Measurements from ENCODE around the gene SNCB.

The SNCB gene

DNA sequence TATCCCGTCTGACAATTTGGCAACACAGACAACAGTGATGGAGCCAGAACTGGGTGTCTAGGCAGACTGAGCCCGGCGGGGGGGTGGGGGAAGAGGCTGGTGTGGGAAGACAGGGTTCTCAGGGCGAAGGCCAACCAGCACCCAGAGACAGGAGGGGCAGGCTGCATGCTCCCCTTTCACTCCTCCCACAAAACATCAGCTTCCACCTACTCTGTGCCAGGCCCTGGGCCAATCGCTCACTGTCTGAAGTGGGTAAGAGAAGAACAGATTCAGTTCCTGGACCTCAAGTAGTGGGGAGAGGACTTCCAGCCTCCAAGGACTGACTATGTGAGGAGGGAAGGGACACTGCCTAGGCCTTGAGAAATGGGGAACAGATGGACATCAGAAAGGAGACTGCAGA is 2.8 kb downstream of the SNCB start:
- Histone ChIP-seq H3K27ac (ENCODE audit: low read length) (no peak overlapping the region), H3K4me1 (ENCODE audit: control insufficient read depth, low read depth, low read length) (peaks cover 4% of the 10 kb centered on the region)

DNA sequence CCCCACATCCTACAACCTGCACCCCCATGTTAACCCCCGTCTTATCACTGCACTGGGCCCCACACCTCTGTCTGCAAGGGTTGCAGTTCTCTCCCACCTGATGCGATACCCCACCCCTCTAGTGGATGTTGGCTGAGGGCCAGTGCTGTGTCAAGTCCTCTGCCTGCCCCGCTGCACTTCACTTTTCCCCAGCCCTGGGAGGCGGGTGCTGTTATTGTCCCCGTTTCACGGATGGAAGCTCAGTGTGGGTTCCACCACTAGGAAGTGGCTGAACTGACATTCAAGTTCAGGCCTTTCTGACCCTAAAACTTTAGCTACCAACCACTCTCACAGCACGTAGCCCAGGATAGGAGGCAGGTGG is 3.5 kb downstream of the SNCB start:
- no peaks in the 10 kb centered on the region for H3K36me3 ChIP-seq (ENCODE audit: control insufficient read depth, low read depth, low read length)
- peaks cover 4% of the 10 kb centered on the region for H3K4me1 ChIP-seq (ENCODE audit: control insufficient read depth, low read depth, low read length)
- no peak overlapping the region for H3K27ac ChIP-seq (ENCODE audit: low read length)
- peaks cover 48% of the 10 kb centered on the region for H3K27me3 ChIP-seq (ENCODE audit: control insufficient read depth, insufficient read depth, low read length)
- no peak overlapping the region for H3K4me3 ChIP-seq (ENCODE audit: low read length)
- no peaks in the 10 kb centered on the region for H3K9me3 ChIP-seq (ENCODE audit: control insufficient read depth, low read depth, low read length)
- H3K9ac ChIP-seq (ENCODE audit: low read length): no peak overlapping the region

More for the DNA sequence above, 2.8 kb downstream of the SNCB start:
- H3K27me3 ChIP-seq (ENCODE audit: control insufficient read depth, insufficient read depth, low read length): peaks cover 49% of the 10 kb centered on the region
- H3K36me3 ChIP-seq (ENCODE audit: control insufficient read depth, low read depth, low read length): no peaks in the 10 kb centered on the region
- H3K4me3 ChIP-seq (ENCODE audit: low read length): no peak overlapping the region
- H3K9ac ChIP-seq (ENCODE audit: low read length): no peak overlapping the region
- no peaks in the 10 kb centered on the region for H3K9me3 ChIP-seq (ENCODE audit: control insufficient read depth, low read depth, low read length)

- H3K27me3 ChIP-seq (ENCODE audit: control insufficient read depth, insufficient read depth, low read length): peaks cover 45% of the 10 kb centered on the region
- H3K4me1 ChIP-seq (ENCODE audit: control insufficient read depth, low read depth, low read length): peaks cover 4% of the 10 kb centered on the region
- H3K36me3 ChIP-seq (ENCODE audit: control insufficient read depth, low read depth, low read length): no peaks in the 10 kb centered on the region
- H3K27ac ChIP-seq (ENCODE audit: low read length): no peak overlapping the region
- H3K9me3 ChIP-seq (ENCODE audit: control insufficient read depth, low read depth, low read length): no peaks in the 10 kb centered on the region
- no peak overlapping the region for H3K4me3 ChIP-seq (ENCODE audit: low read length)
- H3K9ac ChIP-seq (ENCODE audit: low read length): no peak overlapping the region
Measured at GRCh38 chr5:176625966-176626875, 4.1 kb downstream of the SNCB start.

GRCh38 chr5:176625512-176625911 is 4.8 kb downstream of the SNCB start:
- no peaks in the 10 kb centered on the region for H3K9me3 ChIP-seq (ENCODE audit: control insufficient read depth, low read depth, low read length)
- no peak overlapping the region for H3K9ac ChIP-seq (ENCODE audit: low read length)
- peaks cover 4% of the 10 kb centered on the region for H3K4me1 ChIP-seq (ENCODE audit: control insufficient read depth, low read depth, low read length)
- no peak overlapping the region for H3K4me3 ChIP-seq (ENCODE audit: low read length)
- peaks cover 45% of the 10 kb centered on the region for H3K27me3 ChIP-seq (ENCODE audit: control insufficient read depth, insufficient read depth, low read length)
- no peak overlapping the region for H3K27ac ChIP-seq (ENCODE audit: low read length)
- no peaks in the 10 kb centered on the region for H3K36me3 ChIP-seq (ENCODE audit: control insufficient read depth, low read depth, low read length)

DNA sequence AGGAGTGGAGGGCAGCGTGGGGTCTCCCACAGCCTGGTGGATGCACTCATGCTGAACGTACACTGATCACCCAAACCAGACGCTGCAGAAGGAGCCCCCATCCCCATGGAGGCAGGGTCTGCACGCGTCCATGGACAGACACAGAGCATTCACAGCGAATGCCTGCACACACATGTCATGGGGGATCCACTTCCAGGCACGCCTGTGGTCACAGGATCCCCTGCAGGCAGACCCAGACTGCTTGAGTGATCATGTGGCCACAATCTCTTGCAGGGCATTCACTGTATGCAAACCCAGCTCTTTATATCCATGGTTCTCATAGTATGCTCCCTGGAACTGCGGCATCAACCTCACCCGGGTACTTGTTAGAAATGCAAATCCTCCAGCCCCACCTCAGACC is 5.4 kb downstream of the SNCB start:
- no peak overlapping the region for H3K9ac ChIP-seq (ENCODE audit: low read length)
- no peak overlapping the region for H3K4me3 ChIP-seq (ENCODE audit: low read length)
- no peaks in the 10 kb centered on the region for H3K9me3 ChIP-seq (ENCODE audit: control insufficient read depth, low read depth, low read length)
- peaks cover 4% of the 10 kb centered on the region for H3K4me1 ChIP-seq (ENCODE audit: control insufficient read depth, low read depth, low read length)
- no peak overlapping the region for H3K27ac ChIP-seq (ENCODE audit: low read length)
- H3K27me3 ChIP-seq (ENCODE audit: control insufficient read depth, insufficient read depth, low read length): peaks cover 46% of the 10 kb centered on the region
- H3K36me3 ChIP-seq (ENCODE audit: control insufficient read depth, low read depth, low read length): no peaks in the 10 kb centered on the region

GRCh38 chr5:176624142-176624541 is 6.2 kb downstream of the SNCB start:
- Histone ChIP-seq H3K36me3 (ENCODE audit: control insufficient read depth, low read depth, low read length) (no peaks in the 10 kb centered on the region), H3K9me3 (ENCODE audit: control insufficient read depth, low read depth, low read length) (no peaks in the 10 kb centered on the region), H3K27me3 (ENCODE audit: control insufficient read depth, insufficient read depth, low read length) (peaks cover 45% of the 10 kb centered on the region), H3K4me1 (ENCODE audit: control insufficient read depth, low read depth, low read length) (peaks cover 4% of the 10 kb centered on the region), H3K9ac (ENCODE audit: low read length) (no peak overlapping the region), H3K4me3 (ENCODE audit: low read length) (no peak overlapping the region), H3K27ac (ENCODE audit: low read length) (no peak overlapping the region)

- Histone ChIP-seq H3K4me1 (ENCODE audit: control insufficient read depth, low read depth, low read length) (peaks cover 4% of the 10 kb centered on the region), H3K9me3 (ENCODE audit: control insufficient read depth, low read depth, low read length) (no peaks in the 10 kb centered on the region), H3K27ac (ENCODE audit: low read length) (no peak overlapping the region), H3K4me3 (ENCODE audit: low read length) (no peak overlapping the region), H3K36me3 (ENCODE audit: control insufficient read depth, low read depth, low read length) (no peaks in the 10 kb centered on the region), H3K27me3 (ENCODE audit: control insufficient read depth, insufficient read depth, low read length) (peaks cover 41% of the 10 kb centered on the region), H3K9ac (ENCODE audit: low read length) (no peak overlapping the region)
Measured at GRCh38 chr5:176621661-176622079, 8.7 kb downstream of the SNCB start.

DNA sequence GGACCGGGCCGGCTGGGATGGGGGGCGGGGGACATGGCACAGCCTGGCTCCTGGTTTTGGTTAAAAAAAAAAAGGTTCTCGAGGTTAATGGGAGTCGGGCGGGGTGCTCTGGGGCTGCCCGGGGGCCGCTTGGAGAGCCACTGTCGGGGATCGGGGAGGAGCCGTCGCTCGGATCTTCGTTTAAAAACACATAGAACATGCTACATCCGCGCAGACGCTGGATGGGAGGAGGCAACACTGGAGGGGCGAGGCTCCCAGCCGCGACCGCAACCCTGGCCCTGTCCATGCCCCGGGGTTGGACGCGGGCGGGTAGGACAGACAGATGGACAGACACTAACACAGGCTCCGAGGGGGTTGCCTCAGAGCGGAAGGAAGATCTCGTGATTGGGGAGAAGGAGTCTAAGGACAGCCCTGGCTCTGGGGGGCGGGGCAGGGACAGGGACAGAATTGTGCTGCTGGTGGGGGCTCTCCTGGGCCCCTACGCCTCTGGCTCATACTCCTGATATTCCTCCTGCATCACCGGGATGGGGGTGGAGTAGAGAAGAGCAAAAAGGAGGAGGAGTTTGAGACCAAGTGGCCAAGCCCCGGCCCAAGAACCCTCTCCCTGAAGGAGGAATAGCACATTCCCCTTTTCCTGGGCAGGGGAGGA is 9.9 kb downstream of the SNCB start:
- H3K4me1 ChIP-seq (ENCODE audit: control insufficient read depth, low read depth, low read length): no peaks in the 10 kb centered on the region
- H3K9ac ChIP-seq (ENCODE audit: low read length): no peak overlapping the region
- peak overlapping the region; percentile 26 for H3K4me3 ChIP-seq (ENCODE audit: low read length)
- H3K27me3 ChIP-seq (ENCODE audit: control insufficient read depth, insufficient read depth, low read length): peaks cover 43% of the 10 kb centered on the region
- H3K27ac ChIP-seq (ENCODE audit: low read length): no peak overlapping the region
- H3K36me3 ChIP-seq (ENCODE audit: control insufficient read depth, low read depth, low read length): no peaks in the 10 kb centered on the region
- H3K9me3 ChIP-seq (ENCODE audit: control insufficient read depth, low read depth, low read length): no peaks in the 10 kb centered on the region

GRCh38 chr5:176619569-176620332 is 10.6 kb downstream of the SNCB start:
- Histone ChIP-seq H3K27ac (ENCODE audit: low read length) (no peak overlapping the region), H3K4me1 (ENCODE audit: control insufficient read depth, low read depth, low read length) (no peaks in the 10 kb centered on the region), H3K9ac (ENCODE audit: low read length) (no peak overlapping the region), H3K27me3 (ENCODE audit: control insufficient read depth, insufficient read depth, low read length) (peaks cover 43% of the 10 kb centered on the region), H3K36me3 (ENCODE audit: control insufficient read depth, low read depth, low read length) (no peaks in the 10 kb centered on the region), H3K4me3 (ENCODE audit: low read length) (peak overlapping the region; percentile 28), H3K9me3 (ENCODE audit: control insufficient read depth, low read depth, low read length) (no peaks in the 10 kb centered on the region)

DNA sequence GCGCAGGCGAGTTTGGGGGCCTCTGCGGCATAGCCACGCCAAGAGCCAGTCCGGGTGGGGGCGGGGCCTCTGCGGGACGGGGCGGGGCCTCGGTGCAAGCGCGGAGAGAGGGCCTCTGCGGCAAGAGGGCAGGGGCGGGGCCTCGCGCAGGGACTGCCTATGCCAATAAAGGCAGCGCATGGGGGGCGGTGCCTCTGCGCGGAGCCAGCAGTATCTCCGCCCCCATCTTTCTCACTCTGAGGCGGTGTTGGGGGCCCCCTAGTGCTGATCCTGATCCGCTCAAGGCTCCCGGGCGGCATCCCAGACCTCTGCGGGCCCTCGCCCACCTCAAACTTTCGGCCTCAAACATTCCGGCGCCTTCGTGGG is 11.1 kb downstream of the SNCB start:
- Histone ChIP-seq H3K9ac (ENCODE audit: low read length) (no peak overlapping the region), H3K27ac (ENCODE audit: low read length) (no peak overlapping the region), H3K4me3 (ENCODE audit: low read length) (peak overlapping the region; percentile 51), H3K36me3 (ENCODE audit: control insufficient read depth, low read depth, low read length) (no peaks in the 10 kb centered on the region), H3K27me3 (ENCODE audit: control insufficient read depth, insufficient read depth, low read length) (peaks cover 43% of the 10 kb centered on the region), H3K9me3 (ENCODE audit: control insufficient read depth, low read depth, low read length) (no peaks in the 10 kb centered on the region), H3K4me1 (ENCODE audit: control insufficient read depth, low read depth, low read length) (no peaks in the 10 kb centered on the region)

DNA sequence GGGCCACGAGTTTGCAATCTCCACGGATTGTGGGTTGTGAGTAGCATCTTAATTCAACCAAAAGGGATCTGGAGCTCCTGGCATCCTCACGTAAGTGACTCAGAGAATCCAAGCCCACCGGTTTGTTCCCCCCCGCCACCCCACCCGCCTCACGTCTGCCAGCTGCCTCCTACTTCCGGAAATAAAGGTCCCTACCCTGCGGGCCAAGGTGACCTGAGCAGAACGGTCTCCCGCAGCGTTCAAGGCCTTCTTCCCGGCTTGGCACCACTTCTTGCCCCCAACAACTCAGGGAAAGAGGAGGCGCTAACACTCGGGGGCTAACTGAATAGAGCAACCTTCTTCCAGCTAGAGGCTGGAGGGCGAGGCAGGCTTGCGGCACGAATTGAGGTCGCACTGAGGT is 11.6 kb downstream of the SNCB start:
- no peaks in the 10 kb centered on the region for H3K9me3 ChIP-seq (ENCODE audit: control insufficient read depth, low read depth, low read length)
- peaks cover 43% of the 10 kb centered on the region for H3K27me3 ChIP-seq (ENCODE audit: control insufficient read depth, insufficient read depth, low read length)
- no peaks in the 10 kb centered on the region for H3K36me3 ChIP-seq (ENCODE audit: control insufficient read depth, low read depth, low read length)
- no peaks in the 10 kb centered on the region for H3K4me1 ChIP-seq (ENCODE audit: control insufficient read depth, low read depth, low read length)
- H3K4me3 ChIP-seq (ENCODE audit: low read length): peak overlapping the region; percentile 51
- H3K9ac ChIP-seq (ENCODE audit: low read length): no peak overlapping the region
- no peak overlapping the region for H3K27ac ChIP-seq (ENCODE audit: low read length)
